ENCODE data around the gene GOLGA8M.
"Not testable (repeated sequence)": the region's sequence is repeated elsewhere in the genome, so short reads cannot be mapped to it uniquely, and the experiment has no call there.

GOLGA8M gene

GRCh38 chr15:28712270-28712669 is at the start of gene GOLGA8M:
Gene GOLGA8M (minus strand): TSS chr15:28712421. CDS start chr15:28712323, 98 bp downstream.
- DNase-seq, result not testable (repeated sequence)

GRCh38 chr15:28742890-28743289 is 30.7 kb upstream of the GOLGA8M start:
- DNase-seq, result not testable (repeated sequence)

GRCh38 chr15:28738590-28739292 is 26.5 kb upstream of the GOLGA8M start:
- DNase-seq, result not testable (repeated sequence)

- not testable (repeated sequence) for DNase-seq
These were observed 26.0 kb upstream of the GOLGA8M start for GRCh38 chr15:28738200-28738561.

GRCh38 chr15:28737521-28738199 is 25.4 kb upstream of the GOLGA8M start:
- not testable (repeated sequence) for DNase-seq

- DNase-seq, result not testable (repeated sequence)
These were observed 15.8 kb upstream of the GOLGA8M start for GRCh38 chr15:28728061-28728460.

GRCh38 chr15:28727026-28727425 is 14.8 kb upstream of the GOLGA8M start:
- DNase-seq, result not testable (repeated sequence)

- no peak for DNase-seq
These were observed 13.9 kb upstream of the GOLGA8M start for GRCh38 chr15:28726102-28726501.

GRCh38 chr15:28725556-28725955 is 13.3 kb upstream of the GOLGA8M start:
- no peak for DNase-seq

GRCh38 chr15:28723986-28724385 is 11.8 kb upstream of the GOLGA8M start:
- not testable (repeated sequence) for DNase-seq

- not testable (repeated sequence) for DNase-seq
These were observed 7.4 kb upstream of the GOLGA8M start for GRCh38 chr15:28719626-28720025.

GRCh38 chr15:28718576-28718975 is 6.4 kb upstream of the GOLGA8M start:
- DNase-seq, result not testable (repeated sequence)

GRCh38 chr15:28714176-28714575 is 2.0 kb upstream of the GOLGA8M start:
- not testable (repeated sequence) for DNase-seq

- DNase-seq, result not testable (repeated sequence)
These were observed 8.3 kb downstream of the GOLGA8M start for GRCh38 chr15:28703927-28704326.

GRCh38 chr15:28702427-28702826 is 9.8 kb downstream of the GOLGA8M start:
- not testable (repeated sequence) for DNase-seq

GRCh38 chr15:28694006-28694751 is 18.0 kb downstream of the GOLGA8M start:
- DNase-seq, result not testable (repeated sequence)

- DNase-seq, result not testable (repeated sequence)
These were observed 19.2 kb downstream of the GOLGA8M start for GRCh38 chr15:28693021-28693420.

- DNase-seq, result not testable (repeated sequence)
These were observed 38.7 kb downstream of the GOLGA8M start for GRCh38 chr15:28673533-28673932.

- not testable (repeated sequence) for DNase-seq
These were observed 40.1 kb downstream of the GOLGA8M start for GRCh38 chr15:28672122-28672521.

GRCh38 chr15:28666402-28666801 is 45.8 kb downstream of the GOLGA8M start:
- not testable (repeated sequence) for DNase-seq

- not testable (repeated sequence) for DNase-seq
These were observed 47.6 kb downstream of the GOLGA8M start for GRCh38 chr15:28664575-28664974.

- DNase-seq, result not testable (repeated sequence)
These were observed 48.5 kb downstream of the GOLGA8M start for GRCh38 chr15:28663717-28664116.

GRCh38 chr15:28660750-28661149 is 51.5 kb downstream of the GOLGA8M start:
- not testable (repeated sequence) for DNase-seq

GRCh38 chr15:28656018-28656360 is 56.2 kb downstream of the GOLGA8M start:
- not testable (repeated sequence) for DNase-seq

Measured in NCI-H1105 (cell line).